Peyer's patch (tissue), 4 donors: ENCODE results near the gene TRIP10.

Experiments
- CTCF ChIP-seq, 6 experiments: fragments of 450-650 bp in 4 of 6; fragments of 200-600 bp in 2 of 6; sonication (generic) in 1 of 6; IDR thresholded peaks; one replicate each; pipeline ENCODE4 v1.5.1; 2017 to 2019; ENCODE audit warnings: antibody characterized with exemption in 6 of 6, mild to moderate bottlenecking in 3 of 6, moderate library complexity in 1 of 6
- POLR2A ChIP-seq, 2 donors: fragments of 450-650 bp; IDR thresholded peaks; one replicate each; pipeline ENCODE4 v1.5.1; 2017; ENCODE audit warnings: antibody characterized with exemption in 2 of 2, mild to moderate bottlenecking in 2 of 2, moderate library complexity in 2 of 2

DNA sequence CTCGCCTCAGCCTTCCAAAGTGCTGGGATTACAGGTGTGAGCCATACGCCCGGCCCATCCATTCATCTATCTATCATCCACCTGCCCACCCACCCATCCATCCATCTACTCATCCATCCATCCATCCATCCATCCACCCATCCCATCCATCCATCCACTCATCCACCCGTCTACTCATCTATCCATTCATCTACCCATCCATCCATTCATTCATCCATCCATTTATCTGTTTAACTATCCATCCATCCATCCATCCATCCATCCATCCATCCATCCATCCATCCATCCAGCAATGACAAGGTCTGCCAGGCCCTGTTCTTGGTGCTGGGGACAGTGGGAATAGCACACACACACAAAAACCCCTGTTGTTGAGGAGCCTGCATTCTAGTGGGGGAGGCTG, 37.5 kb downstream of the TRIP10 start:
- TF ChIP-seq CTCF (IDR thresholded peaks at IDR 0.05), result no peak
- TF ChIP-seq POLR2A (IDR thresholded peaks at IDR 0.05), result no peak
